Neuronal stem cell (in vitro differentiated cells): ENCODE results near the gene UGT2B15.

Source experiments
- DNase-seq: peaks from one replicate; pipeline ENCODE4 v3.0.0-alpha.2; 2013; ENCODE audit warnings: low spot score
- H2AFZ ChIP-seq: one replicate; pipeline ENCODE4 v1.6.1; 2013; ENCODE audit warnings: mild to moderate bottlenecking, low read length, inconsistent platforms
- H2AK5ac ChIP-seq: 2 replicates; pipeline ENCODE4 v1.6.1; 2013; ENCODE audit warnings: low read depth, mild to moderate bottlenecking, inconsistent platforms, low read length, moderate library complexity, mixed read lengths
- H2BK120ac ChIP-seq: 2 replicates; pipeline ENCODE4 v1.6.1; 2013; ENCODE audit warnings: low read depth, mild to moderate bottlenecking, inconsistent platforms, low read length, moderate library complexity, mixed read lengths
- H2BK12ac ChIP-seq: one replicate; pipeline ENCODE4 v1.6.1; 2013; ENCODE audit warnings: low read length, inconsistent platforms
- H2BK15ac ChIP-seq: 2 replicates; pipeline ENCODE4 v1.6.1; 2013; ENCODE audit warnings: mild to moderate bottlenecking, low read length, inconsistent platforms, mixed read lengths
- H2BK5ac ChIP-seq: one replicate; pipeline ENCODE4 v1.6.1; 2013; ENCODE audit warnings: inconsistent platforms, mild to moderate bottlenecking, low read length, moderate library complexity
- H3K14ac ChIP-seq: one replicate; pipeline ENCODE4 v1.6.1; 2013; ENCODE audit warnings: low read length, inconsistent platforms
- H3K18ac ChIP-seq: 2 replicates; pipeline ENCODE4 v1.6.1; 2013; ENCODE audit warnings: low read length, inconsistent platforms
- H3K23ac ChIP-seq: 2 replicates; pipeline ENCODE4 v1.6.1; 2013; ENCODE audit warnings: low read depth, mild to moderate bottlenecking, mixed read lengths, low read length, inconsistent platforms; ENCODE audit not compliant: poor library complexity
- H3K27ac ChIP-seq: replicated peaks from 3 replicates; pipeline ENCODE4 v1.5.1; 2013; ENCODE audit warnings: low read length, inconsistent platforms
- H3K27me3 ChIP-seq, 3 experiments: 2 replicates each; pipeline ENCODE4 v1.6.1; 2013; ENCODE audit warnings: low read length in 3 of 3, mild to moderate bottlenecking in 2 of 3, inconsistent platforms in 1 of 3, low read depth in 1 of 3, mixed read lengths in 1 of 3, moderate library complexity in 1 of 3; ENCODE audit not compliant: control insufficient read depth in 3 of 3, insufficient read depth in 3 of 3
- H3K36me3 ChIP-seq, 2 donors: replicated peaks in 1 of 2; 2 replicates each; pipeline ENCODE4 v1.6.1; 2013; ENCODE audit warnings: low read length in 2 of 2; ENCODE audit not compliant: control insufficient read depth in 2 of 2, insufficient read depth in 2 of 2
- H3K4ac ChIP-seq: 2 replicates; pipeline ENCODE4 v1.6.1; 2013; ENCODE audit warnings: inconsistent platforms, mild to moderate bottlenecking, low read length, moderate library complexity
- H3K4me1 ChIP-seq, 2 donors: 1 replicate in 1 of 2; 2 replicates in 1 of 2; pipeline ENCODE4 v1.6.1; 2013; ENCODE audit warnings: low read length in 2 of 2, low read depth in 1 of 2; ENCODE audit not compliant: control insufficient read depth in 2 of 2, insufficient read depth in 1 of 2
- H3K4me2 ChIP-seq: one replicate; pipeline ENCODE4 v1.6.1; 2013; ENCODE audit warnings: mild to moderate bottlenecking, low read length, inconsistent platforms; ENCODE audit not compliant: insufficient read depth, poor library complexity, severe bottlenecking
- H3K4me3 ChIP-seq, 2 donors: 2 replicates each; pipeline ENCODE4 v1.5.1; 2013; ENCODE audit warnings: low read length in 2 of 2, mild to moderate bottlenecking in 2 of 2, inconsistent platforms in 1 of 2, moderate library complexity in 1 of 2
- H3K79me1 ChIP-seq: one replicate; pipeline ENCODE4 v1.6.1; 2013; ENCODE audit warnings: low read depth, mild to moderate bottlenecking, inconsistent platforms, low read length, moderate library complexity
- H3K9ac ChIP-seq: one replicate; pipeline ENCODE4 v1.6.1; 2013; ENCODE audit warnings: mild to moderate bottlenecking, low read depth, low read length, inconsistent platforms; ENCODE audit not compliant: poor library complexity
- H3K9me3 ChIP-seq, 2 donors: replicated peaks in 1 of 2; 2 replicates each; pipeline versions ENCODE3 to v1.6.1; 2013; ENCODE audit warnings: low read length in 2 of 2, mild to moderate bottlenecking in 2 of 2, inconsistent platforms in 1 of 2, low read depth in 1 of 2, mixed read lengths in 1 of 2, moderate library complexity in 1 of 2; ENCODE audit not compliant: control insufficient read depth in 2 of 2, insufficient read depth in 1 of 2
- H4K8ac ChIP-seq: one replicate; pipeline ENCODE4 v1.6.1; 2013; ENCODE audit warnings: low read depth, mild to moderate bottlenecking, inconsistent platforms, low read length, moderate library complexity
- H4K91ac ChIP-seq: one replicate; pipeline ENCODE4 v1.6.1; 2013; ENCODE audit warnings: low read length, low read depth, mild to moderate bottlenecking, inconsistent platforms; ENCODE audit not compliant: poor library complexity
- WGBS, 2 donors: extraction: QIAGEN DNeasy Blood & Tissue Kit; methylation state at CpG; one replicate each; pipeline ENCODE4 v1.1.7; 2013; ENCODE audit warnings: missing lambda C conversion rate in 2 of 2, mixed read lengths in 1 of 2; ENCODE audit not compliant: insufficient read length in 2 of 2, insufficient replicate concordance in 1 of 2; ENCODE audit errors: extremely low coverage in 2 of 2; 5-methylcytosine and 5-hydroxymethylcytosine counted together

UGT2B15 gene

DNA sequence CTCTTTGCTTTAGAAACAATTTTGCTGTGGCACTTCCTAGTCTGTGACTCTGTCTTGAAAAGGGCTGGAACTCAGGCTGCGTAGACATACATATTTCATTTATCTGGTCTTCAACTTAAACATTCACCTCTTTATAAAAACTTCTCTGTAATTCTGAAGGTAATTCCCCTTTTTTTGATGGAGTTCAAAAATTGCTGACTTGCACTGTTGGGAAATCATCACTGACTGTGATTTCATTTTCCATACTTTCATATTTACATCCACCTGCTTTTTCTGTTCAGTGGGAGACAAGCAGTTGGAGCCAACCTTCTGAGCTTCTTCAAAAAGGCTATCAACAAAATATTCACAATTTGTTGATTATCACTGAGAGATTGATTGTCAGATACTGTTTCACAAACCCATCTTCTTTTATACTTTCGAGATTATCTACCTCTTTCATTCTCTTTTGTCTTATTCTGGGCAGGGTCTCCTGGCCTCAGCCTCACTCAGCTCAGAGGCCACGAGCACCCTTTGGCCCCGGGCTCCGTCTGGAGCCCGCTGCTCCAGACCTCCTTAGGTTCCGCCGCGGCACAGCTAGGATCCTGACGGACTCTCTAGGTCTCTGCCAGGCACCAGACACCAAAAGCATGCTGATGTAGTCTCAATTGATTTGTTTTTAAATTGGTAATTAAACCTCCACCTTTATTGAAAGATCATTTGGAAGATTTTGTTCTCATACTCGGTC, 54.6 kb downstream of the UGT2B15 start:
- Histone ChIP-seq H2BK12ac (no peak overlapping the region), H3K36me3 (no peaks in the 10 kb centered on the region), H4K91ac (no peak overlapping the region), H2BK15ac (no peak overlapping the region), H3K14ac (no peak overlapping the region), H4K8ac (no peak overlapping the region), H3K4me1 (no peaks in the 10 kb centered on the region), H3K9me3 (no peaks in the 10 kb centered on the region), H2BK120ac (no peak overlapping the region), H2AK5ac (no peak overlapping the region), H3K4ac (no peak overlapping the region), H3K4me2 (no peak overlapping the region), H3K27me3 (no peaks in the 10 kb centered on the region), H3K27ac (no peak overlapping the region), H3K23ac (no peak overlapping the region), H3K4me3 (no peak overlapping the region), H3K9ac (no peak overlapping the region), H3K18ac (no peak overlapping the region), H3K79me1 (no peaks in the 10 kb centered on the region), H2BK5ac (no peak overlapping the region), H2AFZ (no peak overlapping the region)
- no peak for DNase-seq
- no CpG with 5 or more reads among the region's 11 CpGs for WGBS, 2 donors

DNA sequence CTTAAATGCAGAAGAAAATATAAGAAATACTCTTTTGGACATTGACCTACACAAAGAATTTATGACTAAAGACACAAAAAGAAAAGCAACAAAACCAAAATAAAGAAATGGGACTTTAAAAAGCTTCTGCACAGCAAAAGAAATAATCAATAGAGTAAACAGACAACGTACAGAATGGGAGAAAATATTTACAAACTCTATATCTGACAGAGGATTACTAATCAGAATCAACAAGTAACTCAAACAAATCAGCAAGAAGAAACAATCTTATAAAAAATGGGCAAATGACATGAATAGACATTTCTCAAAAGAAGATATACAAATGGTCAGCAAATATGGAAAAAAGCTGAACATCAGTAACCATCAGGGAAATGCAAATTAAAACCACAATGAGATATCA, 56.7 kb downstream of the UGT2B15 start:
- H3K27ac ChIP-seq, result no peak overlapping the region
- no peaks in the 10 kb centered on the region for H3K27me3 ChIP-seq
- H3K4ac ChIP-seq, result no peak overlapping the region
- DNase-seq, result no peak
- no peaks in the 10 kb centered on the region for H3K9me3 ChIP-seq
- no peak overlapping the region for H2BK5ac ChIP-seq
- no CpG with 5 or more reads among the region's 1 CpG for WGBS, 2 donors
- H3K23ac ChIP-seq, result no peak overlapping the region
- no peak overlapping the region for H2AFZ ChIP-seq
- no peak overlapping the region for H2BK120ac ChIP-seq
- H2BK12ac ChIP-seq, result no peak overlapping the region
- no peak overlapping the region for H3K9ac ChIP-seq
- H3K14ac ChIP-seq, result no peak overlapping the region
- no peak overlapping the region for H3K4me2 ChIP-seq
- H3K4me3 ChIP-seq, result no peak overlapping the region
- no peak overlapping the region for H2AK5ac ChIP-seq
- no peak overlapping the region for H3K18ac ChIP-seq
- H2BK15ac ChIP-seq, result no peak overlapping the region
- H3K4me1 ChIP-seq, result no peaks in the 10 kb centered on the region
- H4K8ac ChIP-seq, result no peak overlapping the region
- H4K91ac ChIP-seq, result no peak overlapping the region
- no peaks in the 10 kb centered on the region for H3K79me1 ChIP-seq
- H3K36me3 ChIP-seq, result no peaks in the 10 kb centered on the region

DNA sequence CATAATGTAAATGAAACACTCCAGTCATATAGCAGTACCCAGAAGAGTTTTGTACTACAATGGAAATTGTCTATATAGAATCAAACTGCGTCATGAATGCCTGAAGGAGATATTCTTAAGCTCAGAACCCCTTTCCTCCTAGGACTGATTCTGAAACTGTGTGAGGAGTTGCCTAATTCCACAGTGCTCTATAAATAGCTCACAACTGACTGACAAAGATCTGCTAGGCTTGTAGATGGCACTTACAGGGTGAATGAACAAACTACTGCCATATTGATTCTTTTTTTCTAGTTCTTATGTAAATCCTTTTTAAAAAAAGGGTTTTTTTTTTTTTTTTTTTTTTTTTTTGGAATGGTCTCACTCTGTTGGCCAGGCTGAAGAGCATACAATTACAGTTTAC, 64.2 kb downstream of the UGT2B15 start:
- Histone ChIP-seq H2BK120ac (no peak overlapping the region), H3K4ac (no peak overlapping the region), H2BK5ac (no peak overlapping the region), H3K23ac (no peak overlapping the region), H3K27me3 (no peaks in the 10 kb centered on the region), H3K4me1 (no peaks in the 10 kb centered on the region), H4K8ac (no peak overlapping the region), H3K36me3 (no peaks in the 10 kb centered on the region), H2BK12ac (no peak overlapping the region), H2AK5ac (no peak overlapping the region), H3K4me2 (no peak overlapping the region), H3K14ac (no peak overlapping the region), H3K18ac (no peak overlapping the region), H2AFZ (no peak overlapping the region), H3K4me3 (no peak overlapping the region), H3K27ac (no peak overlapping the region), H3K9me3 (no peaks in the 10 kb centered on the region), H3K79me1 (no peaks in the 10 kb centered on the region), H3K9ac (no peak overlapping the region), H4K91ac (no peak overlapping the region), H2BK15ac (no peak overlapping the region)
- no CpG with 5 or more reads among the region's 1 CpG for WGBS, 2 donors
- no peak for DNase-seq

DNA sequence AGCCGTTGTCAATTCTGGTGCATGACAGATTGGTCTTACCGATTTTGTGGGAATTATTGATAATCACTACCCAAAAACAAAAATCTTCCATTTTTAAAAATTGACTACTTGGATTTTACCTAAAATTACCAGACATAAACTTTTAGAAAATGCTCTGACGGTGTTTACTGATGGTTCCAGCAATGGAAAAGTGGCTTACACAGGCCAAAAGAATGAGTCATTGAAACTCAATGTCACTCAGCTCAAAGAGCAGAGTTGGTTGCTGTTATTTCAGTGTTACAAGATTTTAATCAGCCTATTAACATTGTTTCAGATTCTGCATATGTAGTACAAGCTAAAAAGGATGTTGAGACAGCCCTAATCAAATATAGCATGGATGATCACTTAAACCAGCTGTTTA, 71.3 kb downstream of the UGT2B15 start:
- Histone ChIP-seq H2BK15ac (no peak overlapping the region), H3K4me3 (no peak overlapping the region), H3K4ac (no peak overlapping the region), H2AFZ (no peak overlapping the region), H2BK5ac (no peak overlapping the region), H4K91ac (no peak overlapping the region), H3K79me1 (no peaks in the 10 kb centered on the region), H3K14ac (no peak overlapping the region), H3K23ac (no peak overlapping the region), H2BK120ac (no peak overlapping the region), H3K9me3 (no peaks in the 10 kb centered on the region), H3K36me3 (no peaks in the 10 kb centered on the region), H3K4me2 (no peak overlapping the region), H2AK5ac (no peak overlapping the region), H4K8ac (no peak overlapping the region), H3K4me1 (no peaks in the 10 kb centered on the region), H3K9ac (no peak overlapping the region), H3K18ac (no peak overlapping the region), H3K27ac (no peak overlapping the region), H3K27me3 (no peaks in the 10 kb centered on the region), H2BK12ac (no peak overlapping the region)
- WGBS, 2 donors, result no CpG with 5 or more reads among the region's 3 CpGs
- no peak for DNase-seq
